ENCODE results near the gene ZFYVE19.

DNA sequence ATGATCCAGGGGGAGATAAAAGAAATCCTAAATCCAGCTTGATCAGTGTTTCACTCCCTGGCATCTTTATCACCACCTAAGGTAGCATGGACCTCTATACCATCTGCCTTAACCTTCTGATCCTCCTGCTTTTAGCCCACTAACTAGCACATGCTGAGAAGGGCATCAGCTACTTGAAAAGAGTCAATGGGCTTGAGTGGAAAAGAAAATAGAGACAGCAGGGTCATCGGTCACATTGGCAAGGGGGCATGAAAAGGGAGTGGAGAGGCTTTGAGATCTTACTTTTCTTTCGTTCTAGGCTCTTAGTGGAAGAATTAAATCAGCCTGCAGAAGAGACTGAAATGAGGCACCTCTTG lies 239 bp upstream of the ZFYVE19 start:
- TF ChIP-seq POLR2AphosphoS5 (IDR thresholded peaks at IDR 0.05; ENCODE audit: borderline replicate concordance, low read depth, low read length) = no peak
- no peak for TF ChIP-seq EZH2 (IDR thresholded peaks at IDR 0.05)
- TF ChIP-seq FOXP2 (optimal IDR thresholded peaks at IDR 0.05; ENCODE audit: control extremely low read depth, extremely low read length, insufficient read depth) = no peak

All from SK-N-MC (cell line).